MM.1S (cell line): ENCODE measurements around the gene TLE1.

Source experiments
- DNase-seq: peaks from one replicate; pipeline ENCODE4 v3.0.0-alpha.2; 2015
- H2AFZ ChIP-seq: fragments of 300-600 bp; sonication (generic); 2 replicates; pipeline ENCODE4 v1.6.0; 2016; ENCODE audit warnings: antibody characterized with exemption, low read length
- H3F3A ChIP-seq: fragments of 300-600 bp; sonication (generic); 2 replicates; pipeline ENCODE4 v1.6.1; 2016; ENCODE audit warnings: mild to moderate bottlenecking, antibody characterized with exemption, low read length, moderate library complexity, mixed read lengths; ENCODE audit not compliant: insufficient read depth
- H3K27ac ChIP-seq: fragments of 300-600 bp; sonication (generic); 2 replicates; pipeline ENCODE4 v1.5.1; 2016; ENCODE audit warnings: mild to moderate bottlenecking, low read length
- H3K27me3 ChIP-seq: fragments of 300-600 bp; sonication (generic); replicated peaks from 2 replicates; pipeline ENCODE4 v1.6.0; 2016; ENCODE audit warnings: low read length; ENCODE audit not compliant: insufficient read depth
- H3K36me3 ChIP-seq: fragments of 300-600 bp; sonication (generic); replicated peaks from 2 replicates; pipeline ENCODE4 v1.6.1; 2016; ENCODE audit warnings: mild to moderate bottlenecking, low read length, mixed read lengths; ENCODE audit not compliant: insufficient read depth
- H3K4me1 ChIP-seq: fragments of 300-600 bp; sonication (generic); 2 replicates; pipeline ENCODE4 v1.6.1; 2016; ENCODE audit warnings: low read length, mixed read lengths
- H3K4me2 ChIP-seq: fragments of 300-600 bp; sonication (generic); 2 replicates; pipeline ENCODE4 v1.6.0; 2016; ENCODE audit warnings: low read depth, low read length
- H3K4me3 ChIP-seq: fragments of 300-600 bp; sonication (generic); 2 replicates; pipeline ENCODE4 v1.5.1; 2016; ENCODE audit warnings: low read length, mixed read lengths
- H3K79me2 ChIP-seq: fragments of 300-600 bp; sonication (generic); 2 replicates; pipeline ENCODE4 v1.6.1; 2016; ENCODE audit warnings: mixed run types, low read length, mixed read lengths
- H3K9ac ChIP-seq: fragments of 300-600 bp; sonication (generic); 2 replicates; pipeline ENCODE4 v1.6.1; 2016; ENCODE audit warnings: low read length, mixed read lengths
- H3K9me2 ChIP-seq: fragments of 300-600 bp; sonication (generic); replicated peaks from 2 replicates; pipeline ENCODE4 v1.6.1; 2016; ENCODE audit warnings: mild to moderate bottlenecking, low read length, mixed read lengths; ENCODE audit not compliant: insufficient read depth
- H3K9me3 ChIP-seq: fragments of 300-600 bp; sonication (generic); replicated peaks from 2 replicates; pipeline ENCODE4 v1.6.1; 2016; ENCODE audit warnings: mild to moderate bottlenecking, low read length, mixed read lengths; ENCODE audit not compliant: insufficient read depth
- H4K20me1 ChIP-seq: fragments of 300-600 bp; sonication (generic); 2 replicates; pipeline ENCODE4 v1.6.1; 2016; ENCODE audit warnings: mild to moderate bottlenecking, low read length, moderate library complexity, mixed read lengths; ENCODE audit not compliant: insufficient read depth
- EZH2 ChIP-seq: fragments of 300-600 bp; sonication (generic); optimal IDR thresholded peaks from 2 replicates; pipeline ENCODE3; 2017; ENCODE audit warnings: low read depth, mild to moderate bottlenecking, antibody characterized with exemption, low read length, mixed read lengths
- EZH2phosphoT487 ChIP-seq: fragments of 300-600 bp; sonication (generic); IDR thresholded peaks from 2 replicates; pipeline ENCODE4 v1.6.1; 2018; ENCODE audit warnings: antibody characterized with exemption, low read length
- TF ChIP-seq, protein P1 (sequence below): fragments of 300-600 bp; sonication (generic); IDR thresholded peaks from 2 replicates; pipeline ENCODE4 v1.5.1; 2016; ENCODE audit warnings: antibody characterized with exemption, low read length, mixed read lengths

TLE1 gene

DNA sequence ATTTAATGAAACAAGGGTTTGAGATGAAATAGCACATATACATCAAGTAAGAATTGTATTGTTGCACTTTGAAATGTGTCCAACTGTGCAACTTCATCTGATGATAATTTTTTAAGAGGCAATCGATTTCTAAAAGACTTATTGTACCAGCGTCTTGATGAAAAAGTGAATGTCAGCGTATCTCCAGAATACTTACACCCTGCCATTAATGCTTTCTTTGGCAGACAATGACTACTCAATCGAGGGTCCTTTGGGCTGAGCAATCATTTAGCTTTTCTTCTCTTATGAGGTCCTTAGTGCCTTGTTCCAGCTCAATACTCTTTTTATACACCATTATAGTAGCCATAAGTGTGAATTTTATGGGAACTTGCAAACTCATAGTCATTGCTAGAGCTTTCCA lies 4.7 kb downstream of the TLE1 start:
- no peak for DNase-seq
- no peaks in the 10 kb centered on the region for H3K36me3 ChIP-seq
- H4K20me1 ChIP-seq, result no peaks in the 10 kb centered on the region
- no peaks in the 10 kb centered on the region for H3K9me3 ChIP-seq
- TF ChIP-seq EZH2, result no peak
- TF ChIP-seq, protein P1, sequence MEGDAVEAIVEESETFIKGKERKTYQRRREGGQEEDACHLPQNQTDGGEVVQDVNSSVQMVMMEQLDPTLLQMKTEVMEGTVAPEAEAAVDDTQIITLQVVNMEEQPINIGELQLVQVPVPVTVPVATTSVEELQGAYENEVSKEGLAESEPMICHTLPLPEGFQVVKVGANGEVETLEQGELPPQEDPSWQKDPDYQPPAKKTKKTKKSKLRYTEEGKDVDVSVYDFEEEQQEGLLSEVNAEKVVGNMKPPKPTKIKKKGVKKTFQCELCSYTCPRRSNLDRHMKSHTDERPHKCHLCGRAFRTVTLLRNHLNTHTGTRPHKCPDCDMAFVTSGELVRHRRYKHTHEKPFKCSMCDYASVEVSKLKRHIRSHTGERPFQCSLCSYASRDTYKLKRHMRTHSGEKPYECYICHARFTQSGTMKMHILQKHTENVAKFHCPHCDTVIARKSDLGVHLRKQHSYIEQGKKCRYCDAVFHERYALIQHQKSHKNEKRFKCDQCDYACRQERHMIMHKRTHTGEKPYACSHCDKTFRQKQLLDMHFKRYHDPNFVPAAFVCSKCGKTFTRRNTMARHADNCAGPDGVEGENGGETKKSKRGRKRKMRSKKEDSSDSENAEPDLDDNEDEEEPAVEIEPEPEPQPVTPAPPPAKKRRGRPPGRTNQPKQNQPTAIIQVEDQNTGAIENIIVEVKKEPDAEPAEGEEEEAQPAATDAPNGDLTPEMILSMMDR, result no peak
- TF ChIP-seq EZH2phosphoT487, result no peak
- H3K79me2 ChIP-seq, result no peaks in the 10 kb centered on the region
- no peaks in the 10 kb centered on the region for H3K9me2 ChIP-seq
- no peaks in the 10 kb centered on the region for H3K27me3 ChIP-seq
- H3K4me1 ChIP-seq, result no peaks in the 10 kb centered on the region
- no peak overlapping the region for H2AFZ ChIP-seq
- H3K4me2 ChIP-seq, result no peak overlapping the region
- no peak overlapping the region for H3K4me3 ChIP-seq
- no peak overlapping the region for H3K27ac ChIP-seq
- H3F3A ChIP-seq, result 0 out of 2 replicates have a peak, but pooled peaks cover 2% of the 10 kb centered on the region
- H3K9ac ChIP-seq, result no peak overlapping the region

GRCh38 chr9:81683704-81684103 lies 5.6 kb downstream of the TLE1 start:
- H4K20me1 ChIP-seq, result no peaks in the 10 kb centered on the region
- no peaks in the 10 kb centered on the region for H3K79me2 ChIP-seq
- TF ChIP-seq, protein P1, result no peak
- TF ChIP-seq EZH2phosphoT487, result no peak
- no peak for TF ChIP-seq EZH2

DNA sequence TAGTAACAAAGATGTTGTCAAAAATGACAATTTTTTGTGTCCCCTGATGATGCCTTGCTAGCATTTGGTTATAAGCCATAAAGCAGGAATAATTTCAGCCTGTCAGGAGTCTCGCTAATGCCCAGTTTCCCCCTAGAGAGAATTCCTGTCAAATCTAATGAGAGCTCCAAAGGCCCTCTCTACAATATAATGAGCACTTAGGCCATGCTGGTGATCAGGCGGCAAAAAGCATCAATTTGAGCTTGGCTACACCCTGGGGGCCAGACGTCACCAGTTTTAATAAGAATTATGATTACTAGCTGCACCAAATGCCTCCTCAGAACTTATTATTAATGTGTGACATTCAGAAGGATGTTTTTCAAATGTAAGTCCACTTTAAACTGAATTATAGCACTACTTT lies 6.1 kb downstream of the TLE1 start:
- no peaks in the 10 kb centered on the region for H4K20me1 ChIP-seq
- H3K27me3 ChIP-seq, result no peaks in the 10 kb centered on the region
- H3K4me1 ChIP-seq, result no peaks in the 10 kb centered on the region
- H3F3A ChIP-seq, result no peaks in the 10 kb centered on the region
- no peak overlapping the region for H3K4me2 ChIP-seq
- TF ChIP-seq EZH2, result no peak
- no peak for TF ChIP-seq EZH2phosphoT487
- TF ChIP-seq, protein P1, result no peak
- no peak for DNase-seq
- no peak overlapping the region for H3K4me3 ChIP-seq
- no peak overlapping the region for H3K9ac ChIP-seq
- H3K9me3 ChIP-seq, result no peaks in the 10 kb centered on the region
- H3K36me3 ChIP-seq, result no peaks in the 10 kb centered on the region
- H3K27ac ChIP-seq, result no peak overlapping the region
- H3K9me2 ChIP-seq, result no peaks in the 10 kb centered on the region
- no peaks in the 10 kb centered on the region for H3K79me2 ChIP-seq
- H2AFZ ChIP-seq, result no peak overlapping the region

More at GRCh38 chr9:81683704-81684103, 5.6 kb downstream of the TLE1 start:
- Histone ChIP-seq H3K9me3 (no peaks in the 10 kb centered on the region), H2AFZ (no peak overlapping the region), H3K4me3 (no peak overlapping the region), H3K27ac (no peak overlapping the region), H3K4me1 (no peaks in the 10 kb centered on the region), H3K9me2 (no peaks in the 10 kb centered on the region), H3K36me3 (no peaks in the 10 kb centered on the region), H3F3A (no peaks in the 10 kb centered on the region), H3K4me2 (no peak overlapping the region), H3K9ac (no peak overlapping the region), H3K27me3 (no peaks in the 10 kb centered on the region)
- no peak for DNase-seq
